Measurements from ENCODE around the gene NPNT.

Gene NPNT

DNA sequence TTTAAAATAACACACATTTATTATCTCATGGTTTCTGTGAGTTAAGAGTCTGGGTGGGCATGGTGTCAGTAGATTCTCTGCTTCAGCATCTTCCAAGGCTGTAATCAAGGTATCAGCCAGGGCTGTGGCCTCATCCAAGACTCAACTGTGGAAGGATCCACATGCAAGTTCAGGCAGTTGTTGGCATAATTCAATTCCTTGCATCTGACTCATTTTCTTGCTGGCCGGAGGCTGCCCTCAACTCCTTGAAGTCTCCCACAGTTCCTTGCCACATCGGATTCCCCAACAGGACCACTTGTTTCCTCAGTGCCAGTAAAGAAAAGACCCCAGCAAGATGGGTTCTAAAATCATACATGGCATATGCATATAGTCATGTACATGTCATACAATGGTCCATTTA, 93.4 kb downstream of the NPNT start:
- TF ChIP-seq, protein P1, sequence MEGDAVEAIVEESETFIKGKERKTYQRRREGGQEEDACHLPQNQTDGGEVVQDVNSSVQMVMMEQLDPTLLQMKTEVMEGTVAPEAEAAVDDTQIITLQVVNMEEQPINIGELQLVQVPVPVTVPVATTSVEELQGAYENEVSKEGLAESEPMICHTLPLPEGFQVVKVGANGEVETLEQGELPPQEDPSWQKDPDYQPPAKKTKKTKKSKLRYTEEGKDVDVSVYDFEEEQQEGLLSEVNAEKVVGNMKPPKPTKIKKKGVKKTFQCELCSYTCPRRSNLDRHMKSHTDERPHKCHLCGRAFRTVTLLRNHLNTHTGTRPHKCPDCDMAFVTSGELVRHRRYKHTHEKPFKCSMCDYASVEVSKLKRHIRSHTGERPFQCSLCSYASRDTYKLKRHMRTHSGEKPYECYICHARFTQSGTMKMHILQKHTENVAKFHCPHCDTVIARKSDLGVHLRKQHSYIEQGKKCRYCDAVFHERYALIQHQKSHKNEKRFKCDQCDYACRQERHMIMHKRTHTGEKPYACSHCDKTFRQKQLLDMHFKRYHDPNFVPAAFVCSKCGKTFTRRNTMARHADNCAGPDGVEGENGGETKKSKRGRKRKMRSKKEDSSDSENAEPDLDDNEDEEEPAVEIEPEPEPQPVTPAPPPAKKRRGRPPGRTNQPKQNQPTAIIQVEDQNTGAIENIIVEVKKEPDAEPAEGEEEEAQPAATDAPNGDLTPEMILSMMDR (IDR thresholded peaks at IDR 0.05): no peak
- no peaks in the 10 kb centered on the region for H3K79me2 ChIP-seq
- H3K9ac ChIP-seq: no peak overlapping the region
- no peaks in the 10 kb centered on the region for H3K27me3 ChIP-seq (ENCODE audit: control insufficient read depth, insufficient read depth, low read length)
- H3K4me1 ChIP-seq: no peaks in the 10 kb centered on the region
- H3K4me2 ChIP-seq (ENCODE audit: low read length): no peak overlapping the region
- H3K36me3 ChIP-seq (ENCODE audit: control insufficient read depth, insufficient read depth, low read length): no peaks in the 10 kb centered on the region
- H2AFZ ChIP-seq: no peak overlapping the region
- no peak overlapping the region for H3K27ac ChIP-seq
- no peaks in the 10 kb centered on the region for H3K9me3 ChIP-seq (ENCODE audit: control insufficient read depth, low read length)
- H3K4me3 ChIP-seq (ENCODE audit: low read depth, low read length): no peak overlapping the region

- TF ChIP-seq, protein P1 (IDR thresholded peaks at IDR 0.05): no peak
- Histone ChIP-seq H2AFZ (no peak overlapping the region), H3K9me3 (ENCODE audit: control insufficient read depth, low read length) (no peaks in the 10 kb centered on the region), H3K4me2 (ENCODE audit: low read length) (no peak overlapping the region), H3K36me3 (ENCODE audit: control insufficient read depth, insufficient read depth, low read length) (no peaks in the 10 kb centered on the region), H3K9ac (no peak overlapping the region), H3K27ac (peak overlapping the region; percentile 15), H3K4me3 (ENCODE audit: low read depth, low read length) (no peak overlapping the region), H3K4me1 (no peaks in the 10 kb centered on the region), H3K79me2 (no peaks in the 10 kb centered on the region), H3K27me3 (ENCODE audit: control insufficient read depth, insufficient read depth, low read length) (no peaks in the 10 kb centered on the region)
Measured at GRCh38 chr4:105989485-105990242, 94.4 kb downstream of the NPNT start.

- TF ChIP-seq, protein P1 (IDR thresholded peaks at IDR 0.05): no peak
- Histone ChIP-seq H3K4me2 (ENCODE audit: low read length) (no peak overlapping the region), H3K4me3 (ENCODE audit: low read depth, low read length) (no peak overlapping the region), H3K79me2 (no peaks in the 10 kb centered on the region), H3K27me3 (ENCODE audit: control insufficient read depth, insufficient read depth, low read length) (no peaks in the 10 kb centered on the region), H3K9me3 (ENCODE audit: control insufficient read depth, low read length) (no peaks in the 10 kb centered on the region), H3K9ac (no peak overlapping the region), H3K36me3 (ENCODE audit: control insufficient read depth, insufficient read depth, low read length) (no peaks in the 10 kb centered on the region), H3K4me1 (no peaks in the 10 kb centered on the region), H2AFZ (no peak overlapping the region), H3K27ac (peak overlapping the region; percentile 11)
Measured at GRCh38 chr4:105990933-105991332, 95.7 kb downstream of the NPNT start.

- no peaks in the 10 kb centered on the region for H3K79me2 ChIP-seq
- H3K9ac ChIP-seq: no peak overlapping the region
- H3K4me1 ChIP-seq: no peaks in the 10 kb centered on the region
Measured at GRCh38 chr4:105991726-105992125, 96.5 kb downstream of the NPNT start.

More at GRCh38 chr4:105991726-105992125, 96.5 kb downstream of the NPNT start:
- Histone ChIP-seq H3K36me3 (ENCODE audit: control insufficient read depth, insufficient read depth, low read length) (no peaks in the 10 kb centered on the region), H3K4me3 (ENCODE audit: low read depth, low read length) (no peak overlapping the region), H3K4me2 (ENCODE audit: low read length) (no peak overlapping the region), H2AFZ (no peak overlapping the region), H3K27ac (no peak overlapping the region), H3K9me3 (ENCODE audit: control insufficient read depth, low read length) (no peaks in the 10 kb centered on the region), H3K27me3 (ENCODE audit: control insufficient read depth, insufficient read depth, low read length) (no peaks in the 10 kb centered on the region)
- TF ChIP-seq, protein P1 (IDR thresholded peaks at IDR 0.05): no peak
